GM12878 (cell line): ENCODE results near the gene VTI1A. TPM values are rescaled to one million over a fixed set of nuclear protein-coding genes. Genes with fewer than 3 reads are reported as not detected.

Experiments used
- ATAC-seq: fragments of 200-7000 bp; cut with Tn5 transposase; 3 replicates; pipeline ENCODE4 v1.9.1; 2020; ENCODE audit warnings: mild to moderate bottlenecking, moderate library complexity
- BruUV-seq: library from RNA; stranded (reverse); fragments of 400-500 nt; replicated peaks from 2 replicates; lab custom pipeline; 2021; lab: Mats Ljungman, UMichigan
- CTCF ChIA-PET: fragments of 300-600 bp; sonication (Branson Sonifier 250); formaldehyde crosslinking; extraction: SDS; loops from one replicate; lab custom pipeline; 2021; ENCODE audit warnings: inconsistent platforms; lab: Yijun Ruan, JAX
- POLR2A ChIA-PET: fragments of 350-600 bp; formaldehyde crosslinking; extraction: SDS; loops from one replicate; lab custom pipeline; 2021; ENCODE audit warnings: inconsistent platforms; lab: Charles Lee
- RAD21 ChIA-PET: fragments of 300-600 bp; sonication (Branson Sonifier 250); formaldehyde crosslinking; loops from one replicate; lab custom pipeline; 2023; ENCODE audit warnings: antibody characterized with exemption; ENCODE audit not compliant: unreplicated experiment; lab: Charles Lee
- SMC1A ChIA-PET: fragments of 300-600 bp; sonication (Branson Sonifier 250); formaldehyde crosslinking; loops from one replicate; lab custom pipeline; 2023; ENCODE audit not compliant: unreplicated experiment, uncharacterized antibody; lab: Charles Lee
- DNase-seq: peaks from one replicate; pipeline ENCODE4 v3.0.0-alpha.2; 2011; ENCODE audit warnings: low read depth, low spot score
- FAIRE-seq: peaks from 3 replicates; lab custom pipeline; 2011; peaks lifted over from hg19 to GRCh38; lab: Jason Lieb, UNC
- H2AFZ ChIP-seq: 2 replicates; pipeline ENCODE4 v1.6.0; 2011; ENCODE audit warnings: low read depth, low read length, control low read depth; ENCODE audit not compliant: control insufficient read depth
- H3K27ac ChIP-seq: 2 replicates; pipeline ENCODE4 v1.5.1; 2011; ENCODE audit warnings: control low read depth; ENCODE audit not compliant: control insufficient read depth, insufficient read depth
- H3K27me3 ChIP-seq, 2 experiments: replicated peaks in 1 of 2; 2 replicates each; pipeline versions ENCODE4 v1.6.0 to v1.6.1; 2011; ENCODE audit warnings: low read length in 1 of 2; ENCODE audit not compliant: control insufficient read depth in 2 of 2, insufficient read depth in 2 of 2
- H3K36me3 ChIP-seq, 2 experiments: 2 replicates each; pipeline ENCODE4 v1.5.1; 2011; ENCODE audit warnings: low read length in 1 of 2; ENCODE audit not compliant: control insufficient read depth in 2 of 2, insufficient read depth in 2 of 2
- H3K4me1 ChIP-seq: 2 replicates; pipeline ENCODE4 v1.6.1; 2011; ENCODE audit warnings: mild to moderate bottlenecking, low read length, moderate library complexity, mixed read lengths; ENCODE audit not compliant: control insufficient read depth, insufficient read depth
- H3K4me2 ChIP-seq: 2 replicates; pipeline ENCODE4 v1.6.0; 2011; ENCODE audit warnings: control low read depth; ENCODE audit not compliant: control insufficient read depth, insufficient read depth
- H3K4me3 ChIP-seq: fragments of 200-600 bp; sonication (generic); 2 replicates; pipeline ENCODE4 v1.5.1; 2016
- H3K79me2 ChIP-seq: 2 replicates; pipeline ENCODE4 v1.6.0; 2011; ENCODE audit warnings: low read length; ENCODE audit not compliant: control insufficient read depth, insufficient read depth
- H3K9ac ChIP-seq: 2 replicates; pipeline ENCODE4 v1.8.0; 2011; ENCODE audit warnings: low read length, control low read depth, mixed read lengths; ENCODE audit not compliant: control insufficient read depth, insufficient read depth
- H3K9me3 ChIP-seq: replicated peaks from 3 replicates; pipeline ENCODE4 v1.5.1; 2011; ENCODE audit warnings: mild to moderate bottlenecking, low read length; ENCODE audit not compliant: control insufficient read depth, insufficient read depth
- H4K20me1 ChIP-seq: 2 replicates; pipeline ENCODE4 v1.6.0; 2011; ENCODE audit not compliant: control insufficient read depth, insufficient read depth
- IKZF2 ChIP-seq, 2 experiments: fragments of 450-650 bp; IDR thresholded peaks; 2 replicates each; pipeline ENCODE4 v1.6.1; 2017; ENCODE audit warnings: mild to moderate bottlenecking in 2 of 2, moderate library complexity in 2 of 2
- PBX3 ChIP-seq: IDR thresholded peaks from 2 replicates; pipeline ENCODE4 v1.6.1; 2011; ENCODE audit warnings: mild to moderate bottlenecking, low read depth, low read length, moderate library complexity; ENCODE audit not compliant: insufficient replicate concordance
- ZZZ3 ChIP-seq: IDR thresholded peaks from 2 replicates; pipeline ENCODE4 v1.6.1; 2011; ENCODE audit warnings: low read depth; ENCODE audit not compliant: control insufficient read depth, insufficient read length
- WGBS: methylation state at CpG from one replicate; pipeline ENCODE4 v1.1.6; 2016; ENCODE audit warnings: low lambda C conversion rate; ENCODE audit not compliant: insufficient replicate concordance, insufficient coverage; ENCODE audit errors: missing lambda C conversion rate; 5-methylcytosine and 5-hydroxymethylcytosine counted together
- in situ Hi-C: fragments of 300-500 bp; cut with MboI; formaldehyde crosslinking; loops from 9 replicates; pipeline ENCODE4 v1.14.3; 2018; ENCODE audit warnings: mixed read lengths
- intact Hi-C: fragments of 100-400 bp; cut with micrococcal nuclease; formaldehyde crosslinking; loops from one replicate; pipeline ENCODE4 v1.14.2; 2022; ENCODE audit not compliant: unreplicated experiment
- polyA plus RNA-seq, 11 experiments: library from polyadenylated mRNA; depleted of rRNA in 4 of 11; unstranded in 6 of 11; stranded (reverse) in 5 of 11; fragments of >200 nt; fragmentation: Nextera tagmentation in 4 of 11; fragmentation: Illumina TruSeq in 1 of 11; extraction: Ambion mirVana in 4 of 11; extraction: Trizol in 1 of 11; gene quantifications; 1 replicate in 1 of 11; 2 replicates in 10 of 11; pipeline versions ENCODE4 v1.2.1 to v1.2.3, GENCODE V29; 2011 to 2016; ENCODE audit warnings: inconsistent platforms in 2 of 11, missing spikeins in 2 of 11, low read depth in 1 of 11
- total RNA-seq, 4 experiments: library from RNA; depleted of rRNA in 3 of 4; stranded (reverse); fragments of >200 nt in 3 of 4; fragmentation: Illumina TruSeq in 1 of 4; extraction: Trizol in 1 of 4; gene quantifications; 2 replicates each; pipeline versions ENCODE4 v1.2.1 to v1.2.3, GENCODE V29; 2013 to 2021
- TF ChIP-seq, protein P1 (sequence below): fragments of 450-650 bp; IDR thresholded peaks from 2 replicates; pipeline ENCODE4 v1.6.1; 2016; ENCODE audit warnings: mild to moderate bottlenecking
- TF ChIP-seq, protein P2 (sequence below): IDR thresholded peaks from 2 replicates; pipeline ENCODE4 v1.6.1; 2012; ENCODE audit warnings: low read depth, low read length, improper control_type of control experiment

Gene VTI1A
- total and polyA plus RNA-seq, 10 of the 15 experiments (the other 5 are each of a cell fraction or from before 2014, with no cell fraction given) = 12.4 to 43.2 (median 27.5) TPM

- TF ChIP-seq, protein P1, sequence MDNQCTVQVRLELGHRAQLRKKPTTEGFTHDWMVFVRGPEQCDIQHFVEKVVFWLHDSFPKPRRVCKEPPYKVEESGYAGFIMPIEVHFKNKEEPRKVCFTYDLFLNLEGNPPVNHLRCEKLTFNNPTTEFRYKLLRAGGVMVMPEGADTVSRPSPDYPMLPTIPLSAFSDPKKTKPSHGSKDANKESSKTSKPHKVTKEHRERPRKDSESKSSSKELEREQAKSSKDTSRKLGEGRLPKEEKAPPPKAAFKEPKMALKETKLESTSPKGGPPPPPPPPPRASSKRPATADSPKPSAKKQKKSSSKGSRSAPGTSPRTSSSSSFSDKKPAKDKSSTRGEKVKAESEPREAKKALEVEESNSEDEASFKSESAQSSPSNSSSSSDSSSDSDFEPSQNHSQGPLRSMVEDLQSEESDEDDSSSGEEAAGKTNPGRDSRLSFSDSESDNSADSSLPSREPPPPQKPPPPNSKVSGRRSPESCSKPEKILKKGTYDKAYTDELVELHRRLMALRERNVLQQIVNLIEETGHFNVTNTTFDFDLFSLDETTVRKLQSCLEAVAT = no peak
- TF ChIP-seq ZZZ3 = no peak
These were observed 318.8 kb downstream of the VTI1A start (continued) for GRCh38 chr10:112765717-112766235.

GRCh38 chr10:112766636-112767035, 319.6 kb downstream of the VTI1A start:
- FAIRE-seq (no peak), ATAC-seq (no peak), DNase-seq (no peak)
- in situ Hi-C loops (no loop called here), intact Hi-C loops (no loop called here)
- Histone ChIP-seq H3K27me3 (no peaks in the 10 kb centered on the region), H3K4me3 (no peak overlapping the region), H2AFZ (no peak overlapping the region), H3K36me3 (no peaks in the 10 kb centered on the region), H3K4me1 (no peaks in the 10 kb centered on the region), H3K4me2 (no peak overlapping the region), H3K27ac (no peak overlapping the region), H3K79me2 (no peaks in the 10 kb centered on the region), H3K9ac (no peak overlapping the region), H4K20me1 (no peaks in the 10 kb centered on the region), H3K9me3 (no peaks in the 10 kb centered on the region)
- ChIA-PET POLR2A (interaction anchor here (0.5 kb wide), 1 partner anchor 10 kb away, joined by 3 read pairs; no protein-coding TSS in a partner anchor), CTCF (interaction anchor here (0.6 to 1.8 kb wide), 2 partner anchors 45 to 1152 kb away, joined by 3 to 6 read pairs; no protein-coding TSS in a partner anchor), SMC1A (interaction anchor here (0.9 kb wide), 1 partner anchor 17 kb away, joined by 3 read pairs; no protein-coding TSS in a partner anchor), RAD21 (no interaction called here)
- BruUV-seq = no TSS peak
- no peak for TF ChIP-seq PBX3
- TF ChIP-seq, protein P2, sequence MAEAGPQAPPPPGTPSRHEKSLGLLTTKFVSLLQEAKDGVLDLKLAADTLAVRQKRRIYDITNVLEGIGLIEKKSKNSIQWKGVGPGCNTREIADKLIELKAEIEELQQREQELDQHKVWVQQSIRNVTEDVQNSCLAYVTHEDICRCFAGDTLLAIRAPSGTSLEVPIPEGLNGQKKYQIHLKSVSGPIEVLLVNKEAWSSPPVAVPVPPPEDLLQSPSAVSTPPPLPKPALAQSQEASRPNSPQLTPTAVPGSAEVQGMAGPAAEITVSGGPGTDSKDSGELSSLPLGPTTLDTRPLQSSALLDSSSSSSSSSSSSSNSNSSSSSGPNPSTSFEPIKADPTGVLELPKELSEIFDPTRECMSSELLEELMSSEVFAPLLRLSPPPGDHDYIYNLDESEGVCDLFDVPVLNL = no peak
- TF ChIP-seq IKZF2 (IDR thresholded peaks at IDR 0.05) = no peak
- 85% methylated on average over 2 of the region's 2 CpGs for WGBS
